GM19351 (cell line): Measurements from ENCODE around the gene MEX3A.

Experiments used
- ATAC-seq: cut with Tn5 transposase; IDR thresholded peaks from one replicate; pipeline ENCODE4 v1.9.1; 2021; ENCODE audit warnings: mild to moderate bottlenecking, moderate library complexity; ENCODE audit not compliant: unreplicated experiment

Gene MEX3A

GRCh38 chr1:156103521-156103947 lies 21.3 kb upstream of the MEX3A start:
- ATAC-seq: no peak

GRCh38 chr1:156102633-156103511 lies 20.6 kb upstream of the MEX3A start:
- ATAC-seq: no peak

- no peak for ATAC-seq
Observed at GRCh38 chr1:156101880-156102279, 19.6 kb upstream of the MEX3A start.

- ATAC-seq: no peak
Observed at GRCh38 chr1:156100205-156100995, 18.1 kb upstream of the MEX3A start.

GRCh38 chr1:156099282-156099681 lies 17.0 kb upstream of the MEX3A start:
- ATAC-seq: no peak

GRCh38 chr1:156098784-156099183 lies 16.5 kb upstream of the MEX3A start:
- ATAC-seq: no peak

GRCh38 chr1:156097499-156098178 lies 15.4 kb upstream of the MEX3A start:
- no peak for ATAC-seq

GRCh38 chr1:156096640-156097391 lies 14.6 kb upstream of the MEX3A start:
- peak; percentile 76 for ATAC-seq

GRCh38 chr1:156095906-156096508 lies 13.7 kb upstream of the MEX3A start:
- ATAC-seq: no peak

GRCh38 chr1:156091610-156092009 lies 9.3 kb upstream of the MEX3A start:
- no peak for ATAC-seq

- no peak for ATAC-seq
Observed at GRCh38 chr1:156090840-156091188, 8.5 kb upstream of the MEX3A start.

- no peak for ATAC-seq
Observed at GRCh38 chr1:156090138-156090839, 8.0 kb upstream of the MEX3A start.

GRCh38 chr1:156089704-156090103 lies 7.4 kb upstream of the MEX3A start:
- no peak for ATAC-seq

GRCh38 chr1:156086256-156086662 lies 4.0 kb upstream of the MEX3A start:
- no peak for ATAC-seq

GRCh38 chr1:156083800-156084790 lies 1.8 kb upstream of the MEX3A start:
- ATAC-seq: no peak

GRCh38 chr1:156081917-156082308 lies 352 bp downstream of the MEX3A start:
- no peak for ATAC-seq

GRCh38 chr1:156081180-156081916 lies 917 bp downstream of the MEX3A start:
- ATAC-seq: no peak

GRCh38 chr1:156080863-156081179 lies 1.4 kb downstream of the MEX3A start:
- ATAC-seq: no peak
